ENCODE results near the gene CSK. TPM values are rescaled to one million over a fixed set of nuclear protein-coding genes. Genes with fewer than 3 reads are reported as not detected.

Gene CSK
- polyA plus RNA-seq, 1 donor: 36.3 TPM

DNA sequence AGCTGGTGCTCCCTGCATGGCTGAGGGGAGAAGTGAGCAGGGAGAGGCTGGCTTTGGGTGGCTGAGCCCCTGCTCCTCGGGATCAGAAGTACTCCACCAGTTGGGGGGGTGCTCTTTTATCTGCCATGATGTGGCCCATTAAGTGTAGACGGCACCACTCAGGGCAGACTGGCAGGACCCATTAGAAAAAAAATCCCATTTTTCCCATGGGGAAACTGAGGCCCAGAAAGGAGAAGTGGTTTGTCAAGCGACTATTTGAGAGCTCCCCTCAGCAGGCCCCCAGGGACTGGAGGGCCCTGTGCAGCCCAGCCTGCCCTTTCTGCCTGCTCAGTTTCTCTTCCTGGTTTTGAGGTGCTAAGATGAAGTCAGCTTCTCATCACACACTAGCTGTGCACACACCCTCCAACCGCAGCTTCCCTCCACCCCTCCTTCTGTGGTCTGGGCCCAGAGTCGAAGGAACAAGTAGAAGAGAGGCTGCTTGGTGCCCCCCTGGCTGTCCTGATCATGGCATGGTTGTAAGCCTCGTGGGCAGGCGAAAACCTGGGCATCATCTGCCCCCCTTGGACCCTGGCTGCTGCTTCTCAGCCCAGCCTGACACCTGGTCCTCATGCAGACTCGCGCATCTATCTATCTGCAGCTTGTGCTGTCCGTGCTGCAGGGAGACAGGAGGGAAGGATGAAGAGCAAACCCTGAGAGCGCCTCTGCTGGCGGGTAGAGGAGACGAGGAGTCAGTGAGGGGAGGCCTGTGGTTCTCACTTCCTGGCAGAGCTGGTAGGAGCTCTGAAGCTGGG is 5.6 kb downstream of the CSK start:
- peak; percentile 34 for DNase-seq

DNA sequence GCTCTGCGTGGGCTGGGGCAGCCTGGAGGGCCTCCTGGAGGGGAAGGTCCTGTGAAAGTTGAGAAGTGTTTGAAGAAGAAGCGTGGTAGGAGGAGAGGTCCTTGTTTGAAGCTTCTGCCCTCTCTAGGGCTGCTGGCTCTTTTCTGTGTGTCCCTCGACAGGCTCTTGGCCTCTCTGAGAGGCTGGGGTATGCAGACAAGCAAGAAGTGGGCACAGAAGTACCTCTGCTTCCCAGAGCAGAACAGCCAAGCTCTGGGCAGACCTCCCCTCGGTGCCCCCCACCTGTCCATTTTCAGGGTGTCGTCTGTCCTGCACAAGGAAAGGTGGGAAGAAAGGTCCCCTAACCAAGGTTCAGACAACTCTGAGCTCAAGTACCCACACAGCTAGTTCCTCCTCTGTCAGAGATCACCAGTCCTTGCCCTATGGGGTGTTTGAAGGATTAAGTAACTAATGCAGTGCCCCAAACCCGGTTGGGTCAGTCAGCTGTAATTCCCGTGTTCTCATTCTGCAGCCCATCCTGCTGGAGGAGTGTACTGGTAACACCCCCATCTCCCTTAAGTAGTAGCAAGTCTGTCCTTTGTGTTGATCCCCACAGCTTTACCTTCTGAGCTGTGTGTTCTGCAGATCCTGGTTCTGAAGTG is 6.3 kb downstream of the CSK start:
- DNase-seq: no peak

DNA sequence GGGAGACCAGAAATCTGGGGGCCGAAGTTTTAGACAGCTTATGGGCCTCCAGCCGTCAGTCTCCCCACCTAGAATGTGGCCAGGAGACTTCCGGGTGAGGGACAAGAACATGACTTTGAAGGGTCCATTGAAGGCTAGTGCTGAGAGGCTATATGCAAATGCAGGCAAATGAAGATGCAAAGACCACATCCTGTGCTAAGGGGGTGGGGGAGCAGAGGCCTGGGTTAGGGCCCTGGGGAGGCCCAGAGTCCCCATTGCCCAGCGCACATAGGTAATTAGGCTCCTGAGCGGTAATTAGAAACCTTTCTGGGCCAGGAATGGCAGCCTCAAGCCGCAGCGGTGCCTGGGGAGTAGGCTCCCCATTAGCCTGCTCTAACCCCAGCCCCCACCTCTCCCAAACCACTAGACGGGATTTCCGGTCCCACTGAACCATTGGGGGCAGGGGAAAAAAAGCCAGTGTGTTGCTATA is 6.8 kb downstream of the CSK start:
- no peak for DNase-seq

DNA sequence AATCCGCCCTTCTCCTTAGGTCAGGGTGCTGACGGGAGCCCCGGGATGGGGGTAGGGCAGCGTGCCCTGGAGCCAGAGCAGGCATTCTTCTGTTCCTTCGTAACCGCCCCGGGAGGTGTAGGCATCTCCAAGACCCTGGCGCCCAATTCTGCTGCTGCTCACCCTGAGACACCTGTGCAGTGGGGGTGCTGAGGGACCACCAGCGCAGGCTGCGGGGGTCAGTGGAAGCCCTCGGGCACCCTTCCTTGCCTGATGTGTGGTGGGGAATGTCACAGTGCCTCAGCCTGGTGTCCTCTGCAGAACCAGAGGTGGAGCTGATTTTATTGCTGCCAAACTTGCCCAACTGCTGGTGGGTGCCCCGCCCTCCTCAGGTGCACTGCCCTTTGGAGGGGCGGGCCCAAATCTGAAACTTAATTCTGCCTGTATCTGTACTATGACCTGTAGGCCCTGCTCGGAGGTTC is 7.3 kb downstream of the CSK start:
- DNase-seq: no peak

DNA sequence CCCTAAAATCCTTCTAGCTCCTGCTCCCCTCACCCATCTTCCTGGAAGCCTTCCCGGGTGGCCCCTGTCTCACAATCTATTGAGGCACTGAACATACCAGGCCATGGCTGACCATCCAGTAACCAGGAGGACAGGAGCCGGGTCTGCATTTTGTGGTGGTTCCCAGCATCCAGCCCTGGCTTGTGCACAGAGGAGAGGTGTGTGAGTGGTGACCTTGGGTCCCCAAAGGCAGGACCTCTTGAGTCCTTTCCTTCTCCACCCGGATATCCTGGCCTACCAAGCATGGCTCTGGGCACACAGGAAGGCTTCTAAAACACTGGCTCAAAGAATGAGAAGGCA is 7.8 kb downstream of the CSK start:
- DNase-seq: no peak

DNA sequence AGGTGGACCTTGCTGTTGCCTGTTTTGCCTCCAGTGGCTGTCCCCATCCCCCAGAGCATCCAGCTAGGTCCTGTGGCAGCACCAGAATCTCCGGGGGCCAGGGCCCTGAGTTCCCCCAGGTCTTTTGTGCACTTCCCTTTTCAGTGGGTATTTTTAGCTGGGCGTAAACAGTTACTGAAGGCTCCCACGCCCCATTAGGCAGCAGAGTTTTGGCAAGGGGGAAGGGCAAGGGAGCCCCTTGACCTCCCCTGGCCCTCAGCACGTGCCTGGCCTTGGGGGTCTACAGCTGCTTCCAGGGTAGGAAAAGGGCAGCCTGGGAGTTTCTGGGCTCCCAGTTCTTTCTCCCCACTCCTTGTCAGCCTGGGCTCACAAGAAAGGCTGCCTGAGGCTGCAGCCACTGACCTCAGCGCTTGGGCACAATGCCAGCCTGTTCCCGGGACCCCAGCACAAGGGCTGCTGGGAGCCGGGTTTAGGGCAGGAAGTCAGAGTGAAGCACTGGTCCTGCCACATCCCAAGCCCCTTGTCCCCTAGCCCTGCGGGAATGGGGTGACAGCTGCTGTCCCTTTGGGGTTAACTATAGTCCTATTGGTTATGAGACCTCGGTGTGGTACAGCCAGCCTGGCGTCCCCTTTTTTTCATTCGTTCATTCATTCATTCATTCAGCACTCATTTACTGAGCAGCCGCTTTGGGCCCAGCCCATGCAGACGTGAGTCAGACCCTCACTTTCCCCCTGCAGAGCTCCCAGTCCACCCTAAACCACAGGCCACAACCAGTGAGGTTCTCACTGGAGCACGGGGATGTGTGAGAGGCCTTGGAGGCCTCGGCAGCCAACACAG is 8.4 kb downstream of the CSK start:
- peak; percentile 59 for DNase-seq

DNA sequence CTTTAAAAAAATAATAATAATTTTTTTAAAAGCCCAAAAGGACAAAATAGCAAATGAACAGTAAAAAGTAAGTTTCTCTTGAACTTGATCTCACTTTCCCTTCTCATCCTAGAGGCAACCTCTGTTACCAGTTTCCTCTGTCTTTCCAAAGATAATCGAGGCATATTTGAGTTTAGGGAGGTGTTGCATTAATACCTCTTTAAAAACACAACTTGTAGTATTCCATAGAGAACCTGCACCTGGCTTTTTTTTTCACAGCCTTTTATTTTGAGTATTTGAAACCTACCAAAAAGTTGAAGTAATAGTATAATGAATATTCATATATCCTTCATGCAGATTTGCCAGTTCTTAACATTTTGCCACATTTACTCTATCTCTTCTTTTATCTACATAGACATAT is 9.1 kb downstream of the CSK start:
- no peak for DNase-seq

DNA sequence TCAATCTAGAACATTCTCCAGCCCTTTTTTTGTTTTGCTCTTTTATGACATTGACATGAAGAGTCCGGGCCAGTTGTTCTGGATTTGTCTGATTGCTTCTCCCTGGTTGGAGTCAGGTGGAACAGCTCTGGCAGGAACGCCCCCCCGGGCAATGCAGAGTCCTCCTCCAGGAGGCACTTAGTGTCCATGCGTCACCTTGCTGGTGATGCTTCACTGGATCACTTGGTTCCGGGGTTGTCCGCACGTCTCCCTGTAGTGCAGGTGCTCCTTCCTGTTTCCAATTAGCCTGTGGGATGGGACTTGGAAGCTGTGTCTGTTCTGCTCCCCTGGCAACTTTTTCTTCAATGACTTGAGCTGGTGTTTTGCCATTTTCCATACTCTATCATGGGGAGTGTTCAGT is 9.8 kb downstream of the CSK start:
- DNase-seq: no peak

DNA sequence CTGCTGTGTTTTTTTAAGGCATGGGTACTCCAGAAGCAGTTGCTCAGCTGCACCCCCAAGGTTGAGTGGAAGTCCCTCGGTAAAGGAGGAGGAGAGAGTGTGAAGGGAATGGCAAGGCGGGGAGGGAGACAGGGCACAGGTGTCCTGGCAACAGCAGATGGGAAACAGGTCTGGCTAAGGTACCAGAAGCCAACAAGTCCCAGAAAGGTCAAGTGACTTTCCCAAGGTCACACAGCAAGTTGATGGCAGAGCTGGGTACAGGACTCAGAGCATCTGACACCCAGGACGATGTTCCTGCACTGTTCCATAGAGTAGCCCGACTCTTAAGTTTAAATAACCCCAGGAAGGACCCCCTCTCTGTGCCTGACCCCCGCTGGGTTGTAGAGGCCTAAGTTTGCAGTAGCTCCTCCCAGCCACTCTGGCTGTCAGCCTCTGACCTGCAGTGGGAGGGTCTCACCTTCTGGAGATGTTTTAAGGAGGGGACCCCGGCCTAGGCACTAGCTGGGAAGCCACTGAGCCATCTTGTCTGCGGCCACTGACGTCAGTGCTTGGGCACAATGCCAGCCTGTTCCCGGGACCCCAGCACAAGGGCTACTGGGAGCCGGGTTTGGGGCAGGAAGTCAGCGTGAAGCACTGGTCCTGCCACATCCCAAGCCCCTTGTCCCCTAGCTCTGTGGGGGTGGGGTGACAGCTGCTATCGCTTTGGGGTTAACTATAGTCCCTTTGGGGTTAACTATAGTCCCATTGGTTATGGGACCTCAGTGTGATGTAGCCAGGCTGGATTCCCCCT is 10.5 kb downstream of the CSK start:
- no peak for DNase-seq

DNA sequence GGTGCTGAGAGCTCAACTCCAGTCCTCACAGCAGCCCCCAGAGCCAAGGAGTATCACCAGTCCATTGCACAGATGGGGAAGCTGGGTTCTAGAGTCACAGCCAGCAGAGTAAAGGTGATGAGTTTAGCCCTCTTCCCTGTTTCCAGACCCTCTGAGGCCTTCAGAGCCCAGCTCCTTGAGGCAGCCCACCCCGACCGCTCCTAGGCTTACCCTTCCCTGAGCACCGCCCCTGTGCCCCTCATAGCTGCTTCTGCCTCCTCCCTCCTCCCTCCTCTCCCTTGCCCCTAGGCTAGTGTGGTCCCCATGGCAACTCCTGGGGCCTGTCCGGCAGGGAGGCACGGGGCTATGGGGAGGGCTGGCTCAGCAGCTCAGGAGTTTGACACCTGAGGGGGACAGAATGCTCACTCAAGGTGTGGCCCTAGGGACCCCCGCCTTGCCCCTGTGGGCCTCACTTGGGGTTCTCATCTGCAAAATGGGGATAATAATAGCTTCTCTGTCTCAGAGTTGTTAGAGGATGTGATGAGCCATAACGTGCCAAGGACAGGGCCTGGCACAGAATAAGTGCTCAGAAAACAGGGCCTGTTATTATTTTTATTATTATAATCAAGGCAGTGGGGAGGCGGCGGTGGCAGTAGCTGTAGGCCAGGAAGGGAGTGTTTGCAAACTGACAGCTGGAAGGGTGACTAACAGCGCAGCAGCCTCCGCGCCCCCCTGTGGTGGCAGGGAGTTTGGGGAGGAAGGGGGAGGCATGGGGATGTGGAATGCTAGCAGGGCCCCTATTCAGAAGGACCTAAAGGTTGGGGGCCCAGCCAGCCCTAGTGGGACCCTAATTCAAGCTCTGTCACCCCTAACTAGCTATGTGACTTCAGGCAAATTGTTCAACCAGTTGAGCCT is 11.5 kb downstream of the CSK start:
- DNase-seq: no peak

DNA sequence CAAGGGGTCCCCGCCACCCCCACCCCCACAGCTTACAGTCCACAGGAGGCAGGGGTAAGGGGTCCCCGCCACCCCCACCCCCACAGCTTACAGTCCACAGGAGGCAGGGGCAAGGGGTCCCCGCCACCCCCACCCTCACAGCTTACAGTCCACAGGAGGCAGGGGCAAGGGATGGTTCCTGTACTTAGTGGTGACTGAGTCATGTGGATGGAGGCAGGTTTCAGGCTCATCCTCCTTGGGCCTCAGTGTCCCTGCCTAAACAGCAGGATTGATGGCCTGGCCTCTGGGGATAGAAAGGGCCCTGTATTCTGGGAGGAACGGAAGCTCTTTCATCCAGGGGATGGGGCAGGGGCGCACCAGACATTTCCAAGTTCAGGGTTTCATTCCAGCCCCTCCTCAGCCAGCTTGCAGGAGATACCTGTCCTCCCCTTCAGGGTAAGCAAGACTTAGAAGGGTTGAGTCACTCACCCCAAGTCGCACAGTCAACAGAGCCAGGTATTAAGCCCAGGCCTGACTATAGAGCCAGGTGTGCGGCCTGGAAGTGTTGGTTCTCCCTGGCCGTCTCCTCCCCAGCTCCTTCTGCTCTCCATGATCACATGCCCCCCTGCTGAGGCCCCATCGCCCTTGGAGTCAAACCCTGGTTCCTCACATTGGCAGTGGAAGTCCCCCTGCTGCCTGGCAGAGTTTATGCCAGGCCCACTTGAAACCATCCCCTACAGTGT is 12.5 kb downstream of the CSK start:
- DNase-seq: no peak

DNA sequence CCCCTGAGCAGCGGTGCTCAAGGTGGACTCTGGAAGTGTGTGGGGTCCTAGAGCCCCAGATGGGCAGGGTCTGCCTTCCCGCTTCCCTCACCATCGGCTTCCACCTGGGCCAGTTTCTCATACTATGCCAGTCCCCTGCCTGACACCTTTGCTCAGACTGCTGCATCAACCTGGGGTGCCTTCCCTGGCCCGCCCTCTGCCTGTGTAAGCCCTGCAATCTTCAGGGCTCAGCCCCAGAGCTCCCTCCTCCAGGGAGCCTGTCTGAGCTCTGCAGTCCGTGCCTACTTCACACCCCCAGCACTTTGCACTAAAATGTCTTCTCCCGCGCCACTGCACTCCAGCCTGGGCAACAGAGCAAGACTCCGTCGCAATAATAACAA is 13.1 kb downstream of the CSK start:
- DNase-seq: no peak

DNA sequence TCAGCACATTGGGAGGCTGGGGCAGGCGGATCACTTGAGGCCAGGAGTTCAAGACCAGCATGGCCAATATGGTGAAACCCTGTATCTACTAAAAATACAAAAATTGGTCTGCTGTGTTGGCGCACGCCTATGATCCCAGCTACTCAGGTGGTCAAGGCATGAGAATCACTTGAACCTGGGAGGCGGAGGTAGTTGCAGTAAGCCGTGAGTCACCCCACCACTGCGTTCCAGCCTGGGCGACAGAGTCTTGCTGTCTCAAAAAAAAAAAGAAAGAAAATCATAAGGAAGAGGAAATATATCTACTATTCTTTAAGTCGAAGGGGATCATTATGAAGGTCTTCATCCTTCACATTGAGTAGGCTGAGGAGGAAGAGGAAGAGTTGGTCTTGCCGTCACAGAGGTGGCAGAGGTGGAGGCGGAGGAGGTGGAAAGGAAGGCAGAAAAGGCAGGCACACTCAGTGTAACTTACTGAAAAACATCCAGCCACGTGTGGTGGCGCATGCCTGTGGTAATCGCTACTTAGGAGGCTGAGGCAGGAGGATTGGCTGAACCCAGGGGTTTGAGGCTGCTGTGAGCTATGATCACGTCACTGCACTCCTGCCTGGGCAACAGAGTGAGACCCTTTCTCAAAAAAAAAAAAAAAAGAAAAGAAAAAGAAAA is 14.2 kb downstream of the CSK start:
- no peak for DNase-seq

DNA sequence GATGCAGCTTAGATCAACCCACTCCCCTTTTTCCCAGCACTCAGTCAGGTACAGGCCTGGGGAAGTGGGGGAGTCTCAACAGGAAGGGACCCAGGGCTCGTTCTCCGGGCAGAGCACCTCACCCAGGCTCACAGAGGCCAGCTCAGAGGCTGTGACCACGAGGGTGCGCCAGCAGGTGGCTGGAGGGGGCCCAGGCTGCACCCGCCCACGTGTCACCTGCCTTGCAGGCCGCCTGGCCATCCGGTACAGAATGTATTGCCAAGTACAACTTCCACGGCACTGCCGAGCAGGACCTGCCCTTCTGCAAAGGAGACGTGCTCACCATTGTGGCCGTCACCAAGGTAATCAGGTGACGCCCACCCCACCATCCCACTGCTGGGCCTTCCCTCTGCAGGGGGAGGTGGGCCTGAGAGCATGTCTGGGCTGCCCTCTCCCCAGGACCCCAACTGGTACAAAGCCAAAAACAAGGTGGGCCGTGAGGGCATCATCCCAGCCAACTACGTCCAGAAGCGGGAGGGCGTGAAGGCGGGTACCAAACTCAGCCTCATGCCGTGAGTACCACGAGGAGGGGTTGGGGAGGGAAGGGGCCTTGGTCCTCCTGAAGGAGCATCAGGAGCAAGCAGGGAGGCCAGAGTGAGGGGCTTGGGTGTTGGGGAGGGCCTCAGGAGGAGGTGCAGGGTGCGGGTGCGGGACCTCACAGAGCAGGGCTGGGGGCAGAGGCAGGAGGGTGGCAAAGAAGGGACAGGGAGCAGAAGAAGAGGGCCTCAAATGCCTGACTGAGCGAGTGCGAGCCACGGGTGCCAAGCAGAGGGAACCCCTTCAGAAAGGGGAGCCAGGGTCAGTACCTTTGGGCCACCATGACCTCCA is 16.7 kb downstream of the CSK start:
- DNase-seq: no peak

DNA sequence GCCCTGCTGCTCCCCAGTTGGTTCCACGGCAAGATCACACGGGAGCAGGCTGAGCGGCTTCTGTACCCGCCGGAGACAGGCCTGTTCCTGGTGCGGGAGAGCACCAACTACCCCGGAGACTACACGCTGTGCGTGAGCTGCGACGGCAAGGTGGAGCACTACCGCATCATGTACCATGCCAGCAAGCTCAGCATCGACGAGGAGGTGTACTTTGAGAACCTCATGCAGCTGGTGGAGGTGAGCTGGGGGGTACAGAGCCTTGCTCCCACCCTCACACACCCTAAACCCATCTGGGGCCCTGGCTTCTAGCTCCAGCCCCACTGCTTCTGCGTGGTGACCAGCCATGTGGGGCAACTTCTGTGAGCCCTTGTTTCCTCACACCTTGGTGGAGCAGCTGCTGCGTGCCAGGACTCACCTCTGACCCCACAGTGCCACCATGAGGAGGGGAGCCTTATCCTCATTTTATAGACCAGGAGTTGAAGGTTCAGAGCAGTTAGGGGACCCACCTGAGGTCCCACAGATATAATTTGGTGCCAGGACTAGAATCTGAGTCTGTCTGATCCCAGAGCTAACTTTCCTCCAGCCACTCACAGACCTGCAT is 17.5 kb downstream of the CSK start:
- DNase-seq: no peak

DNA sequence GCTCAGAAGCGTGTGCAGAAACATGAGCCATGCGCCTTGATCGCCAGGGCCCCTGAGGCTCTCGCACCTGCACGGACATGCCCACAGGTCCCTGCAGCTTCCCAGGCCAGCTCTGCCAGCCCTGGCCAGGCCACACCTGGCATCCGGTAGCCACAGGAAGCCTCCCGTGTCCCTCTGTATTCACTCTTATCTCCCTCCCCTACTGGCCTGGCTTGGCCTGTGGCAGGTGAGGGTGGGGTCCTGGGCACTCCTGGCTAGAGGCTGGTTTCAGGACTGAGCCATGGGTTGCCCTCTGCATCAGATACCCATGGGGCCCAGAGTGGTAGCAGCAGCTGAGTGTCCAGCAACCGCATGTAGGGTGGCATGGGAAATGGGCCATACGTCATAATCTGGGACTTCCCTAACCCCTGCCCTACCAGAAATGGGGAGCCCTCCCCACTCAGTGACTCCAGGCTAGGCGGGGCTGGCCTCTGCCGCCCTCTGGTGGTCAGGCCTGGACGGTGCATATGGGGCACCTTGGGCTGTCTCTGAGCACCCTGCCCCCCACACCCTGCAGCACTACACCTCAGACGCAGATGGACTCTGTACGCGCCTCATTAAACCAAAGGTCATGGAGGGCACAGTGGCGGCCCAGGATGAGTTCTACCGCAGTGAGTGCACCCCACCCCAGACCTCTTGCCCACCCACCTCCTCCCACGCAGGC is 18.1 kb downstream of the CSK start:
- no peak for DNase-seq

DNA sequence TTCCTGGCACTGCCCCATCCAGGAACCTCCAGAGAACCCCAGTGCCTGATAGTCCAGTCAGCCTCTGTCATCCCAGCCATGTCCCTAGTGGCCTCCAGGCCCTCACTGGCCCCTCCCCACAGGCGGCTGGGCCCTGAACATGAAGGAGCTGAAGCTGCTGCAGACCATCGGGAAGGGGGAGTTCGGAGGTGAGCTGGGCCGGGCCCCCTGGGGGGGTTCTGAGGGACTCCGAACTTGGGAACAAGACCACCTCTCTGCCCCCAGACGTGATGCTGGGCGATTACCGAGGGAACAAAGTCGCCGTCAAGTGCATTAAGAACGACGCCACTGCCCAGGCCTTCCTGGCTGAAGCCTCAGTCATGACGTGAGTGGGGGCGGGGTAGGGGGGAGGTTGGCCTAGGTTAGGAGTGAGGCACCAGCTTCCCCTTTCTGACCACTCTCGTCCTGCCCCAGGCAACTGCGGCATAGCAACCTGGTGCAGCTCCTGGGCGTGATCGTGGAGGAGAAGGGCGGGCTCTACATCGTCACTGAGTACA is 18.7 kb downstream of the CSK start:
- DNase-seq: no peak

All from hindlimb muscle (tissue), 1 donor.